ENCODE results near the gene JAKMIP1. TPM values are rescaled to one million over a fixed set of nuclear protein-coding genes. Genes with fewer than 3 reads are reported as not detected.

The JAKMIP1 gene
- total and polyA plus RNA-seq, 9 donors: 0.33 to 1.00 (median 0.56) TPM; not detected in 1

- Histone ChIP-seq H3K4me1 (ENCODE audit: insufficient read depth) (no peaks in the 10 kb centered on the region), H3K27ac (no peak overlapping the region), H3K4me3 (no peak overlapping the region), H3K9me3 (no peaks in the 10 kb centered on the region), H3K36me3 (no peaks in the 10 kb centered on the region), H3K27me3 (no peaks in the 10 kb centered on the region)
- intact Hi-C loops (cut with DNase I): no loop called here
- WGBS, 3 donors: 84 to 93% (median 89%) methylated on average over 6 of the region's 6 CpGs
- no peak for DNase-seq
- no peak for TF ChIP-seq EP300 (IDR thresholded peaks at IDR 0.05)
- no peak for TF ChIP-seq CTCF (IDR thresholded peaks at IDR 0.05)
- TF ChIP-seq POLR2A (IDR thresholded peaks at IDR 0.05): no peak
Observed at GRCh38 chr4:6162885-6163284, 37.5 kb downstream of the JAKMIP1 start.

- no peaks in the 10 kb centered on the region for H3K9me3 ChIP-seq
- no peak overlapping the region for H3K4me3 ChIP-seq
- intact Hi-C loops (cut with DNase I): no loop called here
- no peak overlapping the region for H3K27ac ChIP-seq
- H3K4me1 ChIP-seq (ENCODE audit: insufficient read depth): no peaks in the 10 kb centered on the region
- DNase-seq: no peak
- TF ChIP-seq EP300 (IDR thresholded peaks at IDR 0.05) (no peak), POLR2A (IDR thresholded peaks at IDR 0.05) (no peak), CTCF (IDR thresholded peaks at IDR 0.05) (no peak)
- WGBS, 3 donors: 83 to 87% (median 85%) methylated on average over 10 of the region's 10 CpGs
- no peaks in the 10 kb centered on the region for H3K27me3 ChIP-seq
- H3K36me3 ChIP-seq: no peaks in the 10 kb centered on the region
Observed at GRCh38 chr4:6161921-6162464, 38.4 kb downstream of the JAKMIP1 start.

- TF ChIP-seq CTCF (IDR thresholded peaks at IDR 0.05) (no peak), EP300 (IDR thresholded peaks at IDR 0.05) (no peak), POLR2A (IDR thresholded peaks at IDR 0.05) (no peak)
- Histone ChIP-seq H3K4me1 (ENCODE audit: insufficient read depth) (no peaks in the 10 kb centered on the region), H3K4me3 (no peak overlapping the region), H3K27me3 (no peaks in the 10 kb centered on the region), H3K36me3 (no peaks in the 10 kb centered on the region), H3K27ac (no peak overlapping the region), H3K9me3 (no peaks in the 10 kb centered on the region)
- no peak for DNase-seq
- WGBS, 3 donors: 88 to 93% (median 89%) methylated on average over 12 of the region's 12 CpGs
- intact Hi-C loops (cut with DNase I): no loop called here
Observed at GRCh38 chr4:6160536-6160935, 39.8 kb downstream of the JAKMIP1 start.

DNA sequence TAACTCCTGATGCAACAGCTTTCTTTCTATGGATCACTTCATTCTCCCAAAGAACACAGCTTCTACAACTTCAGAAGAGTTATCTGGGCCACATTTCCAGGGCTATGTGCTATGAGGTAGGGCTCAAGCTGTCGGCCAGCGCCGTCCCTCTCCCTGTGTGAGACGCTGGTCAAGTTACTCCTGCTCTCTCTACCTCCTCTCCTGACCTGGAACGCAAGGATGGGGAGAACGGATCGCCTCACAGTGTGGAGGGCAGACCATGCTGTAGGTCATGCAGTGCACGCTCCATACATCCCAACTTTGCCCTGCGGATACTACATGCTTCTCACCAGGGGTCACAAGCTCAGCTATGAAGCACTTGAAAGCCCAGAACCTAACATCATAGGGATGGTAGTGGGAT lies 42.4 kb downstream of the JAKMIP1 start:
- TF ChIP-seq POLR2A (IDR thresholded peaks at IDR 0.05) (no peak), CTCF (IDR thresholded peaks at IDR 0.05) (no peak), EP300 (IDR thresholded peaks at IDR 0.05) (no peak)
- DNase-seq: no peak
- H3K27me3 ChIP-seq: no peaks in the 10 kb centered on the region
- H3K4me3 ChIP-seq: no peak overlapping the region
- H3K4me1 ChIP-seq (ENCODE audit: insufficient read depth): peaks cover 3% of the 10 kb centered on the region
- 92 to 94% (median 93%) methylated on average over 9 of the region's 9 CpGs for WGBS, 3 donors
- H3K9me3 ChIP-seq: no peaks in the 10 kb centered on the region
- intact Hi-C loops (cut with DNase I): no loop called here
- H3K36me3 ChIP-seq: no peaks in the 10 kb centered on the region
- H3K27ac ChIP-seq: no peak overlapping the region
